Measurements from ENCODE around the gene ZWILCH. TPM values are rescaled to one million over a fixed set of nuclear protein-coding genes. Genes with fewer than 3 reads are reported as not detected.

Gene ZWILCH
- total and polyA plus RNA-seq, 2 donors, result 7.6 to 23.2 TPM

- no peak for DNase-seq (ENCODE audit: low read depth in 6 of 9, low spot score in 9 of 9)
- Histone ChIP-seq H3K4me1 (ENCODE audit: control insufficient read depth in 2 of 2, insufficient read depth in 2 of 2, low read length in 2 of 2) (no peaks in the 10 kb centered on the region), H3K4me3 (ENCODE audit: low read length in 2 of 2) (no peak overlapping the region), H3K36me3 (ENCODE audit: control insufficient read depth in 2 of 2, insufficient read depth in 2 of 2, low read length in 1 of 2) (no peaks in the 10 kb centered on the region), H3K27ac (ENCODE audit: low read depth in 1 of 2, low read length in 1 of 2) (no peak overlapping the region), H3K9me3 (ENCODE audit: control insufficient read depth in 2 of 2, insufficient read depth in 1 of 2, low read length in 1 of 2) (no peaks in the 10 kb centered on the region), H3K27me3 (ENCODE audit: control insufficient read depth in 2 of 2, insufficient read depth in 1 of 2, low read length in 1 of 2) (no peaks in the 10 kb centered on the region)
These were observed 50.6 kb downstream of the ZWILCH start for GRCh38 chr15:66555685-66556084.

DNA sequence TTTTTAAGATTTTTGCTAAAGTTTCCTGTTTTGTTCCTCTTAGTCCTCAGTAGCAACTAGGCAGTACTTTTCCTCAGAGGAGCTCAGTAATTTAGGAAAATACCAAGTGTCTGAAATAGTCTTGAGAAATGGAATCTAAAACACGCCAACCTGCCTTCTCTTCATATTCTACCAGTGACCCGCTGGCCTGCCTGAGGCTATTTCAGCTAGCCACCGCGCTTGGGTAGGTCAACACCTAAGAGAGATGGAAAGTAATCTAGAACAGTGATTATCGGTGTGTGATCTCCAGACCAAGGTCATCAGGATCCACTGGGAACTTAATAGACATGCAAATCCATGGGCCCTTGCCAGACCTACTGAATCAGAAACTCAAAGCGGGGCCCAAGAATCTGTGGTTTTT, 53.1 kb downstream of the ZWILCH start:
- Histone ChIP-seq H3K36me3 (ENCODE audit: control insufficient read depth in 2 of 2, insufficient read depth in 2 of 2, low read length in 1 of 2) (no peaks in the 10 kb centered on the region), H3K4me1 (ENCODE audit: control insufficient read depth in 2 of 2, insufficient read depth in 2 of 2, low read length in 2 of 2) (no peaks in the 10 kb centered on the region), H3K4me3 (ENCODE audit: low read length in 2 of 2) (no peak overlapping the region), H3K27ac (ENCODE audit: low read depth in 1 of 2, low read length in 1 of 2) (no peak overlapping the region), H3K9me3 (ENCODE audit: control insufficient read depth in 2 of 2, insufficient read depth in 1 of 2, low read length in 1 of 2) (no peaks in the 10 kb centered on the region), H3K27me3 (ENCODE audit: control insufficient read depth in 2 of 2, insufficient read depth in 1 of 2, low read length in 1 of 2) (no peaks in the 10 kb centered on the region)
- 96% methylated on average over 6 of the region's 6 CpGs for WGBS
- no peak for DNase-seq (ENCODE audit: low read depth in 6 of 9, low spot score in 9 of 9)

DNA sequence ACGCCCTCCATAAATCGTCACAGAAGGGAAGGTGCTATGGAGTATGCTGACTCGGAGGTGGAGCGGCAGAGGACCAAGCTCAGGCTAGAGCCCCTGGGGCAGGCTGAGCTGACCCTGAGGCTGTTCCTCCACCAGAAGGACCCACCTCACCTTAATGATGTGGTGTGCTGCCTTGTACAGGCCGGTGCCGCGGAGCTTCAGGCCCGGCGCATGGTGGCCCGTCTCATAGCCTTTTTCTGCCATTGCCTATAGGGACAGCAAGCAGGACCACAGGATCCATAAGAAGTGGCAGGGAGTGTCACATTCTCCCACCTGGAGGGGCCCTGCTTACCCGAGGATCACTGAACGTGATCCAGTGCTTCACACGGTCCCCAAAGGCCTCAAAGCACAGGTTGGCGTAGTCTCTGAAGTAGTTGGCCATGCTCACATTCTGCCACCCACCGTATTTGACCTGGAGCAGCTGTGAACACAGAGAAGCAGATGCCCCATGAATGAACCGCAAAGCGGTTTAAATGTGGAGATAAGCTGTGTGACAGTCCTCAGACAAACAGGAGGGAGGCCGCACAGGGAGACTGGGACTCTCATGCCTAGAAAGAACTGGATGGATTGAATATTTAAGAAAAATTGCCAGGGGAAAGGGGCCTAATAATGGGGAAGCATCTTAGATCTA, 55.9 kb downstream of the ZWILCH start:
- no peak overlapping the region for H3K4me3 ChIP-seq (ENCODE audit: low read length in 2 of 2)
- no peaks in the 10 kb centered on the region for H3K4me1 ChIP-seq (ENCODE audit: control insufficient read depth in 2 of 2, insufficient read depth in 2 of 2, low read length in 2 of 2)
- no peak for DNase-seq (ENCODE audit: low read depth in 6 of 9, low spot score in 9 of 9)
- no peaks in the 10 kb centered on the region for H3K27me3 ChIP-seq (ENCODE audit: control insufficient read depth in 2 of 2, insufficient read depth in 1 of 2, low read length in 1 of 2)
- WGBS, result 97% methylated on average over 18 of the region's 18 CpGs
- H3K27ac ChIP-seq (ENCODE audit: low read depth in 1 of 2, low read length in 1 of 2), result no peak overlapping the region
- no peaks in the 10 kb centered on the region for H3K9me3 ChIP-seq (ENCODE audit: control insufficient read depth in 2 of 2, insufficient read depth in 1 of 2, low read length in 1 of 2)
- H3K36me3 ChIP-seq (ENCODE audit: control insufficient read depth in 2 of 2, insufficient read depth in 2 of 2, low read length in 1 of 2), result no peaks in the 10 kb centered on the region

- H3K9me3 ChIP-seq (ENCODE audit: control insufficient read depth in 2 of 2, insufficient read depth in 1 of 2, low read length in 1 of 2), result no peaks in the 10 kb centered on the region
- no peaks in the 10 kb centered on the region for H3K36me3 ChIP-seq (ENCODE audit: control insufficient read depth in 2 of 2, insufficient read depth in 2 of 2, low read length in 1 of 2)
- DNase-seq (ENCODE audit: low read depth in 6 of 9, low spot score in 9 of 9), result no peak
- no peak overlapping the region for H3K4me3 ChIP-seq (ENCODE audit: low read length in 2 of 2)
- no peaks in the 10 kb centered on the region for H3K27me3 ChIP-seq (ENCODE audit: control insufficient read depth in 2 of 2, insufficient read depth in 1 of 2, low read length in 1 of 2)
- WGBS, result 98% methylated on average over 4 of the region's 4 CpGs
- H3K27ac ChIP-seq (ENCODE audit: low read depth in 1 of 2, low read length in 1 of 2), result no peak overlapping the region
- peaks cover 0 to 2% of the 10 kb centered on the region in 2 donors for H3K4me1 ChIP-seq (ENCODE audit: control insufficient read depth in 2 of 2, insufficient read depth in 2 of 2, low read length in 2 of 2)
These were observed 58.0 kb downstream of the ZWILCH start for GRCh38 chr15:66563126-66563525.

DNA sequence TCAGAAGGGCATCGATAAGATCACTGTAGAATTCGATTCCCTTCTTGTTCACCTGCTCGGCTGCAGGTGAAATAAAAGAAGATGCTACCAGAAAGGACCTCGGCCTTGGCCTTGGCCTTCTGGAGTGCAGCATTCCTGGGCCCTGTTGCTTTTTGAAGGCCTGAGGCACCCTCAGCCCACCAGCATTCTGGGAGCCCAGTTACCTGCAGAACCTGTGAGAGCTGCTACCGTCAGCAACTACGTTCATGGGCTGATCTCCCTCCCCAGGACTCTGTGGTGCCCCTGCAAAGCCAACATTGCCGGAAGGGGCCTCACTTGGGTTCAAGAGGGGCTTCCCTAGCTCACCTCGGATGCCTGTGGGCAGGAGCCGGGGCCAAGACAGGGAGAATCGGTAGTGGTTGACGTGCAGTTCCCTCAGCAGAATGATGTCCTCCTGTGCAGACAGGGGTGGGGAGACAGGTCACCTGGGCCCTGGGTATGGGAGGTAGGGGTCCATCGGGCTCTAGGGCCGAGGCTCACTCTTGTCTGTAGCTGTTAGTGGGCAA, 58.5 kb downstream of the ZWILCH start:
- peaks cover 0 to 2% of the 10 kb centered on the region in 2 donors for H3K4me1 ChIP-seq (ENCODE audit: control insufficient read depth in 2 of 2, insufficient read depth in 2 of 2, low read length in 2 of 2)
- DNase-seq (ENCODE audit: low read depth in 6 of 9, low spot score in 9 of 9), result no peak
- H3K27me3 ChIP-seq (ENCODE audit: control insufficient read depth in 2 of 2, insufficient read depth in 1 of 2, low read length in 1 of 2), result no peaks in the 10 kb centered on the region

GRCh38 chr15:66564136-66565041, 59.3 kb downstream of the ZWILCH start:
- Histone ChIP-seq H3K27ac (ENCODE audit: low read depth in 1 of 2, low read length in 1 of 2) (no peak overlapping the region), H3K27me3 (ENCODE audit: control insufficient read depth in 2 of 2, insufficient read depth in 1 of 2, low read length in 1 of 2) (no peaks in the 10 kb centered on the region), H3K4me3 (ENCODE audit: low read length in 2 of 2) (no peak overlapping the region), H3K36me3 (ENCODE audit: control insufficient read depth in 2 of 2, insufficient read depth in 2 of 2, low read length in 1 of 2) (no peaks in the 10 kb centered on the region), H3K4me1 (ENCODE audit: control insufficient read depth in 2 of 2, insufficient read depth in 2 of 2, low read length in 2 of 2) (peaks cover 0 to 2% of the 10 kb centered on the region in 2 donors), H3K9me3 (ENCODE audit: control insufficient read depth in 2 of 2, insufficient read depth in 1 of 2, low read length in 1 of 2) (no peaks in the 10 kb centered on the region)
- WGBS, result 90% methylated on average over 18 of the region's 18 CpGs
- DNase-seq (ENCODE audit: low read depth in 6 of 9, low spot score in 9 of 9), result no peak

More for the DNA sequence above, 58.5 kb downstream of the ZWILCH start:
- Histone ChIP-seq H3K9me3 (ENCODE audit: control insufficient read depth in 2 of 2, insufficient read depth in 1 of 2, low read length in 1 of 2) (no peaks in the 10 kb centered on the region), H3K36me3 (ENCODE audit: control insufficient read depth in 2 of 2, insufficient read depth in 2 of 2, low read length in 1 of 2) (no peaks in the 10 kb centered on the region), H3K4me3 (ENCODE audit: low read length in 2 of 2) (no peak overlapping the region), H3K27ac (ENCODE audit: low read depth in 1 of 2, low read length in 1 of 2) (no peak overlapping the region)
- WGBS, result 95% methylated on average over 13 of the region's 13 CpGs

GRCh38 chr15:66565141-66565641, 60.1 kb downstream of the ZWILCH start:
- H3K27me3 ChIP-seq (ENCODE audit: control insufficient read depth in 2 of 2, insufficient read depth in 1 of 2, low read length in 1 of 2), result no peaks in the 10 kb centered on the region

GRCh38 chr15:66565741-66566144, 60.6 kb downstream of the ZWILCH start, which contains the start of gene LCTL:
TSS of gene LCTL (minus strand) at chr15:66565998. CDS start at chr15:66565365, 633 bp downstream.
- no peak for DNase-seq (ENCODE audit: low read depth in 6 of 9, low spot score in 9 of 9)
- H3K36me3 ChIP-seq (ENCODE audit: control insufficient read depth in 2 of 2, insufficient read depth in 2 of 2, low read length in 1 of 2), result no peaks in the 10 kb centered on the region
- no peak within 1 kb of the TSS for H3K4me3 ChIP-seq (ENCODE audit: low read length in 2 of 2)
- 90% methylated on average over 14 of the region's 14 CpGs for WGBS
- no peaks in the 10 kb centered on the region for H3K9me3 ChIP-seq (ENCODE audit: control insufficient read depth in 2 of 2, insufficient read depth in 1 of 2, low read length in 1 of 2)
- H3K27me3 ChIP-seq (ENCODE audit: control insufficient read depth in 2 of 2, insufficient read depth in 1 of 2, low read length in 1 of 2), result no peaks in the 10 kb centered on the region
- H3K27ac ChIP-seq (ENCODE audit: low read depth in 1 of 2, low read length in 1 of 2), result no peak within 1 kb of the TSS
- peaks cover 0 to 2% of the 10 kb centered on the region in 2 donors for H3K4me1 ChIP-seq (ENCODE audit: control insufficient read depth in 2 of 2, insufficient read depth in 2 of 2, low read length in 2 of 2)

More at GRCh38 chr15:66565141-66565641, 60.1 kb downstream of the ZWILCH start:
- 95% methylated on average over 9 of the region's 9 CpGs for WGBS
- H3K4me3 ChIP-seq (ENCODE audit: low read length in 2 of 2), result no peak overlapping the region
- no peak for DNase-seq (ENCODE audit: low read depth in 6 of 9, low spot score in 9 of 9)
- H3K36me3 ChIP-seq (ENCODE audit: control insufficient read depth in 2 of 2, insufficient read depth in 2 of 2, low read length in 1 of 2), result no peaks in the 10 kb centered on the region
- H3K27ac ChIP-seq (ENCODE audit: low read depth in 1 of 2, low read length in 1 of 2), result no peak overlapping the region
- peaks cover 0 to 2% of the 10 kb centered on the region in 2 donors for H3K4me1 ChIP-seq (ENCODE audit: control insufficient read depth in 2 of 2, insufficient read depth in 2 of 2, low read length in 2 of 2)
- no peaks in the 10 kb centered on the region for H3K9me3 ChIP-seq (ENCODE audit: control insufficient read depth in 2 of 2, insufficient read depth in 1 of 2, low read length in 1 of 2)
